Lung (tissue), 12 donors: Measurements from ENCODE around the gene FHDC1. TPM values are rescaled to one million over a fixed set of nuclear protein-coding genes. Genes with fewer than 3 reads are reported as not detected.

Source experiments
- ATAC-seq: fragments of 200-7000 bp; cut with Tn5 transposase; one replicate; pipeline ENCODE4 v1.9.1; 2020; ENCODE audit warnings: moderate number of reproducible peaks; ENCODE audit not compliant: insufficient read depth, low FRiP score
- DNase-seq, 3 donors: peaks; one replicate each; pipeline ENCODE4 v3.0.0-alpha.2; 2013 to 2017
- H3K27ac ChIP-seq, 2 donors: one replicate each; pipeline ENCODE4 v1.5.1; 2013; ENCODE audit warnings: mild to moderate bottlenecking in 2 of 2, moderate library complexity in 2 of 2, control low read depth in 1 of 2, inconsistent platforms in 1 of 2, low read depth in 1 of 2, low read length in 1 of 2
- H3K27me3 ChIP-seq, 3 donors: one replicate each; pipeline ENCODE4 v1.5.1; 2013; ENCODE audit warnings: low read length in 2 of 3; ENCODE audit not compliant: control insufficient read depth in 3 of 3, insufficient read depth in 3 of 3
- H3K36me3 ChIP-seq, 4 donors: one replicate each; pipeline ENCODE4 v1.5.1; 2013; ENCODE audit warnings: low read length in 4 of 4, mild to moderate bottlenecking in 1 of 4, moderate library complexity in 1 of 4; ENCODE audit not compliant: control insufficient read depth in 4 of 4, insufficient read depth in 4 of 4
- H3K4me1 ChIP-seq, 5 donors: one replicate each; pipeline ENCODE4 v1.5.1; 2013; ENCODE audit warnings: low read length in 5 of 5, mild to moderate bottlenecking in 2 of 5, moderate library complexity in 1 of 5; ENCODE audit not compliant: control insufficient read depth in 5 of 5, insufficient read depth in 5 of 5
- H3K4me3 ChIP-seq: one replicate; pipeline ENCODE4 v1.5.1; 2013; ENCODE audit warnings: mild to moderate bottlenecking, control low read depth, moderate library complexity
- H3K9ac ChIP-seq, 2 donors: one replicate each; pipeline ENCODE4 v1.5.1; 2013; ENCODE audit warnings: low read length in 2 of 2, control low read depth in 1 of 2; ENCODE audit not compliant: insufficient read depth in 1 of 2
- H3K9me3 ChIP-seq, 4 donors: one replicate each; pipeline ENCODE4 v1.5.1; 2013; ENCODE audit warnings: low read length in 3 of 4, mild to moderate bottlenecking in 1 of 4, moderate library complexity in 1 of 4; ENCODE audit not compliant: control insufficient read depth in 4 of 4, insufficient read depth in 3 of 4
- CTCF ChIP-seq: IDR thresholded peaks from 2 replicates; pipeline ENCODE4 v1.5.1; 2012; ENCODE audit warnings: mild to moderate bottlenecking; ENCODE audit errors: control extremely low read depth, extremely low read depth
- WGBS, 2 donors: extraction: QIAGEN DNeasy Blood & Tissue Kit; methylation state at CpG; one replicate each; pipeline ENCODE4 v1.1.7; 2013; 5-methylcytosine and 5-hydroxymethylcytosine counted together
- polyA plus RNA-seq, 2 donors: library from polyadenylated mRNA; stranded (reverse); fragments of 200-250 nt; gene quantifications; one replicate each; pipeline ENCODE4 v1.2.1, GENCODE V29; 2013
- total RNA-seq, 2 donors: library from RNA; depleted of rRNA in 1 of 2; stranded (reverse); fragments of >200 nt in 1 of 2; gene quantifications; one replicate each; pipeline ENCODE4 v1.2.1, GENCODE V29; 2014 to 2021
- donor health status: control.
- donor health status: control.
- donor health status: Bipolar disorder and iron deficiency.
- donor health status: healthy.
- donor health status: DM: yes; HTN: yes; CAD: no.

Gene FHDC1
- total and polyA plus RNA-seq, 4 donors: 4.3 to 27.2 (median 17.3) TPM

- H3K27me3 ChIP-seq: no peaks in the 10 kb centered on the region
- no peak overlapping the region for H3K9ac ChIP-seq
- no peak overlapping the region for H3K27ac ChIP-seq
- no peak overlapping the region for H3K4me3 ChIP-seq
- peaks cover 7 to 57% (median 36%) of the 10 kb centered on the region in 5 donors for H3K4me1 ChIP-seq
- DNase-seq: peak; percentile 51 to 89 (median 88)
- H3K36me3 ChIP-seq: peaks cover 0 to 7% (median 1%) of the 10 kb centered on the region in 4 donors
- WGBS, 2 donors: 64 to 72% methylated on average over 5 of the region's 5 CpGs
- ATAC-seq: no peak
- no peak for TF ChIP-seq CTCF
- H3K9me3 ChIP-seq: no peaks in the 10 kb centered on the region
These were observed 26.0 kb downstream of the FHDC1 start for GRCh38 chr4:152962150-152962549.

DNA sequence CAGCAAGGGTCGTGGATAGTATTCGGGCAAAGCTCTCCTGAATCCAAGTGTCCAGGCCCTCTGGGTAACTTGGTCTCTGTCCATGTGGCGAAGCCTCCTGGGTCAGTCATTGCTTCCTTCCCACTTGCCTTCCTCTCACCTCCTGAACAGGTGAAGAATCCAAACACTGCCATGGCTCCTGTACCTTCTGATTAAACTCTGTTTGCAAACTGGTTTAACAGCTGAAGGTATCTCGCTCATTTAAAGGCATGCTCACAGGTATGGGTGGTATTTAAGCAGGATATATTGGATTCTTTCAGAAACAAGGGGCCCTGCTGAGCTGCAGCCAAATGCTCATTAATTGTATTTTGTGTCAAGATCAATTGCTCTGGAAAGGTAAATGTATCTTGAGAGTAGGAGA is 28.2 kb downstream of the FHDC1 start:
- no peak overlapping the region for H3K4me3 ChIP-seq
- DNase-seq (peak in 1 of 3 donors; percentile 32), ATAC-seq (no peak)
- H3K9me3 ChIP-seq: no peaks in the 10 kb centered on the region
- no peak overlapping the region for H3K9ac ChIP-seq
- 87 to 93% methylated on average over 4 of the region's 4 CpGs for WGBS, 2 donors
- peaks cover 0 to 7% (median 1%) of the 10 kb centered on the region in 4 donors for H3K36me3 ChIP-seq
- no peaks in the 10 kb centered on the region for H3K27me3 ChIP-seq
- no peak overlapping the region for H3K27ac ChIP-seq
- TF ChIP-seq CTCF: no peak
- H3K4me1 ChIP-seq: peaks cover 0 to 44% (median 30%) of the 10 kb centered on the region in 5 donors

- ATAC-seq: no peak
- Histone ChIP-seq H3K36me3 (peaks cover 0 to 7% (median 1%) of the 10 kb centered on the region in 4 donors), H3K27ac (no peak overlapping the region), H3K27me3 (no peaks in the 10 kb centered on the region), H3K9me3 (no peaks in the 10 kb centered on the region), H3K4me3 (no peak overlapping the region), H3K9ac (no peak overlapping the region), H3K4me1 (peaks cover 0 to 36% (median 31%) of the 10 kb centered on the region in 5 donors)
- TF ChIP-seq CTCF: no peak
- 93 to 98% methylated on average over 4 of the region's 4 CpGs for WGBS, 2 donors
- no peak for DNase-seq
These were observed 29.5 kb downstream of the FHDC1 start for GRCh38 chr4:152965611-152966010.

- WGBS, 2 donors: 83 to 86% methylated on average over 3 of the region's 3 CpGs
- DNase-seq (no peak), ATAC-seq (no peak)
- H3K27me3 ChIP-seq: no peaks in the 10 kb centered on the region
- TF ChIP-seq CTCF: no peak
- peaks cover 0 to 12% (median 1%) of the 10 kb centered on the region in 4 donors for H3K36me3 ChIP-seq
- peaks cover 0 to 25% (median 17%) of the 10 kb centered on the region in 5 donors for H3K4me1 ChIP-seq
- H3K9ac ChIP-seq: no peak overlapping the region
- no peaks in the 10 kb centered on the region for H3K9me3 ChIP-seq
- no peak overlapping the region for H3K4me3 ChIP-seq
- H3K27ac ChIP-seq: no peak overlapping the region
These were observed 31.8 kb downstream of the FHDC1 start for GRCh38 chr4:152967907-152968306.
